ENCODE measurements around the gene ZBTB1. TPM values are rescaled to one million over a fixed set of nuclear protein-coding genes. Genes with fewer than 3 reads are reported as not detected.

Gene ZBTB1
- total RNA-seq, 4 donors from 2014 or later: 32.6 to 75.1 (median 49.1) TPM

DNA sequence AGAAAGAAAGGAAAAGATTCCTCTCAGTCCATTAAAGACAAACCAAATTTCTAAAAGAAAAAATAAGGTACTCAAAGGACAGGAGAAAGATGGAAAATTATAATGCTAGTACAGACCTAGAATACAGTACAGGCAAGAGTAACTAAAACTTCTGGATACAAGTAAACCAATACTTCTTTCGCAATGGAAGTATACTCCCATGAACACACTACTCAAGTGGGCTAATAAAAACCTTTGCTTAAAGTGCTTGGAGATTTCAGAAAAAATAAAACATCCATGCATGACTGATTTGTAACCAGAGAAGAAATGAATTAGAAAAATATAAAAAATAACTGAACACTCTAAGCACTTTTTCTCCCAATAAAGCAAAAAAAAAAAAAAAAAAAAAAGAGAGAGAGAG is 4.5 kb upstream of the ZBTB1 start:
- Histone ChIP-seq H3K27ac (no peak overlapping the region), H3K9me3 (no peaks in the 10 kb centered on the region)
- DNase-seq: no peak

GRCh38 chr14:64501411-64502171 is 3.0 kb upstream of the ZBTB1 start:
- H3K4me1 ChIP-seq: peaks cover 5 to 39% (median 17%) of the 10 kb centered on the region in 4 donors

More for the DNA sequence above, 4.5 kb upstream of the ZBTB1 start:
- Histone ChIP-seq H3K4me1 (peaks cover 5 to 32% (median 14%) of the 10 kb centered on the region in 4 donors), H3K36me3 (peaks cover 0 to 7% (median 0%) of the 10 kb centered on the region in 3 donors), H3K27me3 (no peaks in the 10 kb centered on the region), H3K4me3 (no peak overlapping the region)
- no peak for TF ChIP-seq POLR2A (IDR thresholded peaks at IDR 0.05)
- no peak for TF ChIP-seq CTCF (IDR thresholded peaks at IDR 0.05)

DNA sequence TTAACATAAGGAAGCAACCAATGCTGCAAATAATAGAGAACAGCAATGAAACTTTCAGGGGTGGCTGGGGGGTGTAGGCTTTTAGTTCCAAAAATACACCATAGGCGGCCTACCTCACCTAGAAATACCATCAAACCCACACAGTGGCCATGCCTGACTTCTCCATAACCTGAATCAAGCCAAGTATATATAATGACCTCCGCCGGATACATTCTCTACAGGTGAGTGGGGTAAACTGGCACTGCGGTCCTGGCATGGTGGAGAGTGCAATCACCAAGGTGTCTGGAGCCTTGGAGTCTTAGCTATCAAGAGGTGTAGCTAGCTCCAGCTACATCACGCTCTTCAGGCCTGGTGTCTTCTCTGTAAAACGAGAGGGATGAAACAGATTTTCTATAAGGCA is 2.1 kb upstream of the ZBTB1 start:
- Histone ChIP-seq H3K4me3 (peak overlapping the region; percentile 81 to 91 (median 90)), H3K27ac (peak overlapping the region; percentile 98 to 100 (median 99)), H3K27me3 (no peaks in the 10 kb centered on the region), H3K9me3 (no peaks in the 10 kb centered on the region), H3K4me1 (peaks cover 5 to 47% (median 21%) of the 10 kb centered on the region in 4 donors), H3K36me3 (no peaks in the 10 kb centered on the region)
- peak in 2 of 3 donors; percentile 49 to 56 for DNase-seq
- TF ChIP-seq POLR2A (IDR thresholded peaks at IDR 0.05) (no peak), CTCF (IDR thresholded peaks at IDR 0.05) (peak in 1 of 6 experiments; percentile 1)

More at GRCh38 chr14:64501411-64502171, 3.0 kb upstream of the ZBTB1 start:
- peak overlapping the region; percentile 81 to 91 (median 90) for H3K4me3 ChIP-seq
- peak overlapping the region; percentile 98 to 100 (median 99) for H3K27ac ChIP-seq
- TF ChIP-seq CTCF (IDR thresholded peaks at IDR 0.05) (peak in 1 of 6 experiments; percentile 8), POLR2A (IDR thresholded peaks at IDR 0.05) (peak in 1 of 2 donors; percentile 16)
- DNase-seq: peak in 2 of 3 donors; percentile 50 to 65
- no peaks in the 10 kb centered on the region for H3K9me3 ChIP-seq
- H3K36me3 ChIP-seq: no peaks in the 10 kb centered on the region
- H3K27me3 ChIP-seq: no peaks in the 10 kb centered on the region

DNA sequence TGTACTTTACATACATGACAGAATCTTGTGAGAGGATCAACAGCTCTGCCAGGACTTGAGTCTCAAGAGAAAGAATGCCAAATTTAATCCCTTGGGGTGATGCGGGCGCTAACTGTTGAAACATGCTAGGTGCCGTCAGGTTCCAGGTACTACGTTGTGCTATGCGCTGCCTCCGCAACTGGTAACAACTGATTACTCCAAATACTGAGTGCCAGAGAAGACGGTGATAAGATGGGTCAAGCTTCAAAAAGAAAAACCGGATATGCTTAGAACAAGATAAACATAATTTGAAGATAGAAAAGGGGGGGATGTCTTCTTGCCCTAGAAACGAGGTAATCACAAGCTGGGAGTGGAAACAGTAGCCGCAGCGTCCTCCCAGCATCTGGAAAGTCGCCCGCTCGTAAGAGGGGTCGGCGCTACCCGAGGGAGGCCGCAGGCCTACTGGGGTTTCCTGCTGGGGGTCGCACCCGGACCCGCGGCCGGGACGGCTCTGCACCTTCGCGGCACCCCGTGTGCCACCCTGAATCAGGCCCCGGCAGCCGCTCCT is 1.6 kb upstream of the ZBTB1 start:
- no peaks in the 10 kb centered on the region for H3K9me3 ChIP-seq
- peak in 2 of 3 donors; percentile 38 to 69 for DNase-seq
- peak overlapping the region; percentile 98 to 100 (median 99) for H3K27ac ChIP-seq
- H3K36me3 ChIP-seq: no peaks in the 10 kb centered on the region
- H3K4me3 ChIP-seq: peak overlapping the region; percentile 81 to 91 (median 90)
- peaks cover 5 to 51% (median 24%) of the 10 kb centered on the region in 4 donors for H3K4me1 ChIP-seq
- H3K27me3 ChIP-seq: no peaks in the 10 kb centered on the region
- TF ChIP-seq CTCF (IDR thresholded peaks at IDR 0.05): no peak
- TF ChIP-seq POLR2A (IDR thresholded peaks at IDR 0.05): no peak

- Histone ChIP-seq H3K9me3 (no peaks in the 10 kb centered on the region), H3K4me3 (peak within 1 kb of the TSS; percentile 81 to 91 (median 90)), H3K36me3 (no peaks in the 10 kb centered on the region), H3K27ac (peak within 1 kb of the TSS; percentile 98 to 100 (median 99)), H3K4me1 (peaks cover 5 to 57% (median 26%) of the 10 kb centered on the region in 4 donors), H3K27me3 (no peaks in the 10 kb centered on the region)
- DNase-seq: peak; percentile 92 to 98 (median 98)
- TF ChIP-seq CTCF (IDR thresholded peaks at IDR 0.05): no peak
- TF ChIP-seq POLR2A (IDR thresholded peaks at IDR 0.05): peak; percentile 86
Observed at GRCh38 chr14:64503434-64504309, 898 bp upstream of the ZBTB1 start, which contains the start of gene ZBTB25. Gene ZBTB25, minus strand, starts transcription at chr14:64503838. Its CDS starts 13,305 bp downstream, at chr14:64490533.

Measured in Peyer's patch (tissue), 4 donors.